Stomach smooth muscle (tissue), 2 donors: ENCODE results near the gene DUSP6.

Experiments used
- H3K27ac ChIP-seq: one replicate; pipeline ENCODE4 v1.7.0; 2013; ENCODE audit warnings: mild to moderate bottlenecking, low read length, inconsistent platforms
- H3K27me3 ChIP-seq, 2 donors: one replicate each; pipeline ENCODE4 v1.7.0; 2013; ENCODE audit warnings: low read length in 2 of 2; ENCODE audit not compliant: insufficient read depth in 2 of 2, control insufficient read depth in 1 of 2
- H3K36me3 ChIP-seq, 2 donors: one replicate each; pipeline ENCODE4 v1.7.0; 2013; ENCODE audit warnings: low read length in 2 of 2; ENCODE audit not compliant: control insufficient read depth in 2 of 2, insufficient read depth in 2 of 2
- H3K4me1 ChIP-seq: one replicate; pipeline ENCODE4 v1.7.0; 2013; ENCODE audit warnings: low read length; ENCODE audit not compliant: control insufficient read depth, insufficient read depth
- H3K4me3 ChIP-seq, 2 donors: one replicate each; pipeline ENCODE4 v1.7.0; 2013; ENCODE audit warnings: low read length in 2 of 2
- H3K9ac ChIP-seq, 2 donors: one replicate each; pipeline ENCODE4 v1.7.0; 2013; ENCODE audit warnings: low read length in 2 of 2, mild to moderate bottlenecking in 1 of 2
- H3K9me3 ChIP-seq, 2 donors: one replicate each; pipeline ENCODE4 v1.7.0; 2013; ENCODE audit warnings: low read length in 2 of 2; ENCODE audit not compliant: control insufficient read depth in 2 of 2
- donor health status: healthy.
- donor health status: Pancreatic carcinoma.

The DUSP6 gene

GRCh38 chr12:89327486-89328094 lies 24.7 kb downstream of the DUSP6 start:
- Histone ChIP-seq H3K9ac (no peak overlapping the region), H3K9me3 (no peaks in the 10 kb centered on the region), H3K4me1 (no peaks in the 10 kb centered on the region), H3K27me3 (no peaks in the 10 kb centered on the region), H3K4me3 (no peak overlapping the region), H3K27ac (no peak overlapping the region), H3K36me3 (no peaks in the 10 kb centered on the region)

GRCh38 chr12:89326239-89327040 lies 25.9 kb downstream of the DUSP6 start:
- Histone ChIP-seq H3K27me3 (no peaks in the 10 kb centered on the region), H3K4me3 (no peak overlapping the region), H3K9me3 (no peaks in the 10 kb centered on the region), H3K4me1 (no peaks in the 10 kb centered on the region), H3K9ac (no peak overlapping the region), H3K36me3 (no peaks in the 10 kb centered on the region), H3K27ac (no peak overlapping the region)

- Histone ChIP-seq H3K4me3 (no peak overlapping the region), H3K9ac (no peak overlapping the region), H3K4me1 (no peaks in the 10 kb centered on the region), H3K36me3 (no peaks in the 10 kb centered on the region), H3K9me3 (no peaks in the 10 kb centered on the region), H3K27me3 (no peaks in the 10 kb centered on the region), H3K27ac (no peak overlapping the region)
Observed at GRCh38 chr12:89325495-89325894, 26.8 kb downstream of the DUSP6 start.

GRCh38 chr12:89324437-89324836 lies 27.9 kb downstream of the DUSP6 start:
- H3K27ac ChIP-seq, result no peak overlapping the region

GRCh38 chr12:89323568-89324218 lies 28.6 kb downstream of the DUSP6 start:
- Histone ChIP-seq H3K9ac (no peak overlapping the region), H3K27me3 (no peaks in the 10 kb centered on the region), H3K27ac (no peak overlapping the region), H3K36me3 (no peaks in the 10 kb centered on the region), H3K4me1 (no peaks in the 10 kb centered on the region), H3K4me3 (no peak overlapping the region), H3K9me3 (no peaks in the 10 kb centered on the region)

More at GRCh38 chr12:89324437-89324836, 27.9 kb downstream of the DUSP6 start:
- Histone ChIP-seq H3K9ac (no peak overlapping the region), H3K9me3 (no peaks in the 10 kb centered on the region), H3K36me3 (no peaks in the 10 kb centered on the region), H3K4me1 (no peaks in the 10 kb centered on the region), H3K4me3 (no peak overlapping the region), H3K27me3 (no peaks in the 10 kb centered on the region)

GRCh38 chr12:89320735-89321134 lies 31.6 kb downstream of the DUSP6 start:
- H3K27ac ChIP-seq, result no peak overlapping the region
- no peaks in the 10 kb centered on the region for H3K9me3 ChIP-seq
- no peaks in the 10 kb centered on the region for H3K36me3 ChIP-seq
- no peak overlapping the region for H3K9ac ChIP-seq
- no peak overlapping the region for H3K4me3 ChIP-seq
- H3K27me3 ChIP-seq, result no peaks in the 10 kb centered on the region
- H3K4me1 ChIP-seq, result no peaks in the 10 kb centered on the region

GRCh38 chr12:89319606-89320005 lies 32.7 kb downstream of the DUSP6 start:
- Histone ChIP-seq H3K4me1 (no peaks in the 10 kb centered on the region), H3K9me3 (no peaks in the 10 kb centered on the region), H3K4me3 (no peak overlapping the region), H3K36me3 (no peaks in the 10 kb centered on the region), H3K27ac (no peak overlapping the region), H3K9ac (no peak overlapping the region), H3K27me3 (no peaks in the 10 kb centered on the region)

- no peaks in the 10 kb centered on the region for H3K9me3 ChIP-seq
- no peaks in the 10 kb centered on the region for H3K4me1 ChIP-seq
- H3K36me3 ChIP-seq, result no peaks in the 10 kb centered on the region
- H3K27ac ChIP-seq, result no peak overlapping the region
- H3K27me3 ChIP-seq, result no peaks in the 10 kb centered on the region
- no peak overlapping the region for H3K4me3 ChIP-seq
- no peak overlapping the region for H3K9ac ChIP-seq
Observed at GRCh38 chr12:89319122-89319521, 33.2 kb downstream of the DUSP6 start.

GRCh38 chr12:89316705-89317139 lies 35.6 kb downstream of the DUSP6 start:
- H3K36me3 ChIP-seq, result no peaks in the 10 kb centered on the region
- H3K4me1 ChIP-seq, result no peaks in the 10 kb centered on the region
- no peak overlapping the region for H3K27ac ChIP-seq
- H3K9me3 ChIP-seq, result no peaks in the 10 kb centered on the region
- no peak overlapping the region for H3K9ac ChIP-seq
- H3K27me3 ChIP-seq, result no peaks in the 10 kb centered on the region
- no peak overlapping the region for H3K4me3 ChIP-seq

GRCh38 chr12:89314060-89314761 lies 38.1 kb downstream of the DUSP6 start:
- Histone ChIP-seq H3K27ac (no peak overlapping the region), H3K9ac (no peak overlapping the region), H3K27me3 (no peaks in the 10 kb centered on the region), H3K4me3 (no peak overlapping the region), H3K36me3 (no peaks in the 10 kb centered on the region), H3K9me3 (no peaks in the 10 kb centered on the region), H3K4me1 (peaks cover 3% of the 10 kb centered on the region)
